ENCODE results near the gene JAGN1.
"Not testable (repeated sequence)": the region's sequence is repeated elsewhere in the genome, so short reads cannot be mapped to it uniquely, and the experiment has no call there.

JAGN1 gene

GRCh38 chr3:9890249-9891071 is at the start of gene JAGN1:
Gene JAGN1, plus strand, starts transcription at chr3:9890610. Its CDS starts 113 bp downstream, at chr3:9890723.
- DNase-seq, result peak; percentile 86

- DNase-seq, result no peak
Observed at GRCh38 chr3:9841015-9841414, 49.4 kb upstream of the JAGN1 start.

- peak; percentile 94 for DNase-seq
Observed at GRCh38 chr3:9843715-9844438, 46.5 kb upstream of the JAGN1 start, which contains the start of gene RPUSD3. Gene RPUSD3, minus strand, starts transcription at chr3:9844008. Its CDS starts 18 bp downstream, at chr3:9843990.

GRCh38 chr3:9846231-9846630 is 44.2 kb upstream of the JAGN1 start:
- DNase-seq, result no peak

- DNase-seq, result no peak
Observed at GRCh38 chr3:9846931-9847488, 43.4 kb upstream of the JAGN1 start.

GRCh38 chr3:9847870-9848269 is 42.5 kb upstream of the JAGN1 start:
- DNase-seq, result not testable (repeated sequence)

GRCh38 chr3:9848860-9849259 is 41.5 kb upstream of the JAGN1 start:
- DNase-seq, result not testable (repeated sequence)

- DNase-seq, result not testable (repeated sequence)
Observed at GRCh38 chr3:9851383-9851782, 39.0 kb upstream of the JAGN1 start.

- DNase-seq, result not testable (repeated sequence)
Observed at GRCh38 chr3:9851926-9852325, 38.5 kb upstream of the JAGN1 start.

GRCh38 chr3:9852528-9852927 is 37.9 kb upstream of the JAGN1 start:
- no peak for DNase-seq

GRCh38 chr3:9854291-9854940 is 36.0 kb upstream of the JAGN1 start:
- peak; percentile 28 for DNase-seq

- no peak for DNase-seq
Observed at GRCh38 chr3:9855594-9855993, 34.8 kb upstream of the JAGN1 start.

- DNase-seq, result no peak
Observed at GRCh38 chr3:9859530-9860025, 30.8 kb upstream of the JAGN1 start.

- DNase-seq, result no peak
Observed at GRCh38 chr3:9861201-9861600, 29.2 kb upstream of the JAGN1 start.

GRCh38 chr3:9861626-9862130 is 28.7 kb upstream of the JAGN1 start:
- no peak for DNase-seq

GRCh38 chr3:9862391-9863057 is 27.9 kb upstream of the JAGN1 start:
- DNase-seq, result no peak

GRCh38 chr3:9863058-9863772 is 27.2 kb upstream of the JAGN1 start:
- no peak for DNase-seq

- DNase-seq, result peak; percentile 47
Observed at GRCh38 chr3:9864200-9864927, 26.0 kb upstream of the JAGN1 start.

GRCh38 chr3:9865125-9865637 is 25.2 kb upstream of the JAGN1 start:
- DNase-seq, result not testable (repeated sequence)

GRCh38 chr3:9866639-9867038 is 23.8 kb upstream of the JAGN1 start:
- no peak for DNase-seq

- DNase-seq, result no peak
Observed at GRCh38 chr3:9867106-9867505, 23.3 kb upstream of the JAGN1 start.

Measured in NCI-H2029 treated with DMSO at 0.1 percent for 48 hours (cell line).